Measurements from ENCODE around the gene HRH1.

The HRH1 gene

DNA sequence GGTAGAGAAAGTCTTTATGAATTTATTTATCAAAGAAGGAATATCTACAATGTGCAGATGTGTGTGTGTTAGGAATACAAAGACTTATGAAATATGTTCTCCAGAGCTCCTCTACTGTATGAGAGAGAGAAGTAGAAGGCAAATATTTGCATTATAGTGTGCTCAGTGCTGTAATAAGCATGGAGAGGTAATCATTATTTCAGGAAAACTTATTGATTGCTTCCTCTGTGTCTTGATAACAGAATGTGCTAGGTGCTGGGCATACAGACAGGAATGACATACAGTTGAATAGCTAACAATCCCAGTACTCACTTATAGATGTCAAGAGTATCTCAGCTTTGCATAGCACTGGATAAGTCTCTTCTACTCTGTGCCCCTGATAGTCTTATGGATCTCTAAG, 148.2 kb downstream of the HRH1 start:
- H3K27ac ChIP-seq = no peak overlapping the region
- H3K4me3 ChIP-seq (ENCODE audit: low read depth, low read length) = no peak overlapping the region
- H3K27me3 ChIP-seq (ENCODE audit: insufficient read depth, low read depth, severe bottlenecking) = no peaks in the 10 kb centered on the region
- DNase-seq = no peak
- TF ChIP-seq, protein P1, sequence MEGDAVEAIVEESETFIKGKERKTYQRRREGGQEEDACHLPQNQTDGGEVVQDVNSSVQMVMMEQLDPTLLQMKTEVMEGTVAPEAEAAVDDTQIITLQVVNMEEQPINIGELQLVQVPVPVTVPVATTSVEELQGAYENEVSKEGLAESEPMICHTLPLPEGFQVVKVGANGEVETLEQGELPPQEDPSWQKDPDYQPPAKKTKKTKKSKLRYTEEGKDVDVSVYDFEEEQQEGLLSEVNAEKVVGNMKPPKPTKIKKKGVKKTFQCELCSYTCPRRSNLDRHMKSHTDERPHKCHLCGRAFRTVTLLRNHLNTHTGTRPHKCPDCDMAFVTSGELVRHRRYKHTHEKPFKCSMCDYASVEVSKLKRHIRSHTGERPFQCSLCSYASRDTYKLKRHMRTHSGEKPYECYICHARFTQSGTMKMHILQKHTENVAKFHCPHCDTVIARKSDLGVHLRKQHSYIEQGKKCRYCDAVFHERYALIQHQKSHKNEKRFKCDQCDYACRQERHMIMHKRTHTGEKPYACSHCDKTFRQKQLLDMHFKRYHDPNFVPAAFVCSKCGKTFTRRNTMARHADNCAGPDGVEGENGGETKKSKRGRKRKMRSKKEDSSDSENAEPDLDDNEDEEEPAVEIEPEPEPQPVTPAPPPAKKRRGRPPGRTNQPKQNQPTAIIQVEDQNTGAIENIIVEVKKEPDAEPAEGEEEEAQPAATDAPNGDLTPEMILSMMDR (IDR thresholded peaks at IDR 0.05; ENCODE audit: low read depth, low read length) = no peak
- H3K36me3 ChIP-seq = peaks cover 36% of the 10 kb centered on the region
- H3K9me3 ChIP-seq (ENCODE audit: severe bottlenecking) = no peaks in the 10 kb centered on the region

DNA sequence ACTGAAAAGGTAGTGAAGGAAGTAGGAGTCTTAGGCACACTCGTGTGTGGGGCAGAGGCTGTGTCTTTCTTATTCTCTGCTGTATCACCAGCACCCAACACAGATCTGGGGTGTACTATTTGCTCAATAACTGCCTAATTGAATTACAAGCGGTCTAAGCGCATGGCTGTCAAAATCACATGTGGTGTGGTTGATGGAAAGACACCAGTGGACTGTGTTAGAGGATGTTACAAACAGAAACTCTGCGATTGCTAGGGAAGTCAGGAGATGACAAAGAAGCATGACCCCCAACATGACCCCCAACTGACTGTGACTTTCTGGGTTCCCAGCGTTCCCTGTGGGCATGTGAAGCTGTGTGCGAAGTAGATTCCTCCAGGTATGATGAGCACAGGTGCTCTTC, 149.9 kb downstream of the HRH1 start:
- H3K36me3 ChIP-seq = peaks cover 43% of the 10 kb centered on the region
- TF ChIP-seq, protein P1 (IDR thresholded peaks at IDR 0.05; ENCODE audit: low read depth, low read length) = no peak

DNA sequence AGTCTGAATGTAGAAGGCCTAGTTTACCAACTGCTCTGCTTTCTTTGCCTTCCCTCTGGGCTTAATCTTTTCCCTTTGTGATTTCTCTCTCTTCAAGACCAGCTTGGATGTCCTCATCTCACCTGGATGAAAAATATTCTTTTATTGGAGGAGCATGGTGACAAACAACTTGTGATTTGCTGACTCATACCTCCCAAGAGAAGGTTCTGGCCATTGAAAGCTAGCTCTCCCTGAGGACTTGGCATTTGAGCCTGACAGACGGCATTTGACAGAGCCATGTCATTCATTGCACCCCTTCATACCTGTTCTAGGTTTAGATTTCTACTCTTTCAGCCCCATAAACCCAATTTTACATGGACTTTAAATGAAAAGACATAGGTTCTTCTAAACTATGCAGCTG, 151.2 kb downstream of the HRH1 start:
- Histone ChIP-seq H3K27ac (no peak overlapping the region), H3K9me3 (ENCODE audit: severe bottlenecking) (no peaks in the 10 kb centered on the region), H3K27me3 (ENCODE audit: insufficient read depth, low read depth, severe bottlenecking) (no peaks in the 10 kb centered on the region), H3K4me3 (ENCODE audit: low read depth, low read length) (no peak overlapping the region), H3K36me3 (peaks cover 40% of the 10 kb centered on the region)
- TF ChIP-seq, protein P1 (IDR thresholded peaks at IDR 0.05; ENCODE audit: low read depth, low read length) = no peak
- DNase-seq = no peak

More for the DNA sequence above, 149.9 kb downstream of the HRH1 start:
- no peak for DNase-seq
- no peaks in the 10 kb centered on the region for H3K9me3 ChIP-seq (ENCODE audit: severe bottlenecking)
- no peak overlapping the region for H3K4me3 ChIP-seq (ENCODE audit: low read depth, low read length)
- H3K27ac ChIP-seq = no peak overlapping the region
- H3K27me3 ChIP-seq (ENCODE audit: insufficient read depth, low read depth, severe bottlenecking) = no peaks in the 10 kb centered on the region

DNA sequence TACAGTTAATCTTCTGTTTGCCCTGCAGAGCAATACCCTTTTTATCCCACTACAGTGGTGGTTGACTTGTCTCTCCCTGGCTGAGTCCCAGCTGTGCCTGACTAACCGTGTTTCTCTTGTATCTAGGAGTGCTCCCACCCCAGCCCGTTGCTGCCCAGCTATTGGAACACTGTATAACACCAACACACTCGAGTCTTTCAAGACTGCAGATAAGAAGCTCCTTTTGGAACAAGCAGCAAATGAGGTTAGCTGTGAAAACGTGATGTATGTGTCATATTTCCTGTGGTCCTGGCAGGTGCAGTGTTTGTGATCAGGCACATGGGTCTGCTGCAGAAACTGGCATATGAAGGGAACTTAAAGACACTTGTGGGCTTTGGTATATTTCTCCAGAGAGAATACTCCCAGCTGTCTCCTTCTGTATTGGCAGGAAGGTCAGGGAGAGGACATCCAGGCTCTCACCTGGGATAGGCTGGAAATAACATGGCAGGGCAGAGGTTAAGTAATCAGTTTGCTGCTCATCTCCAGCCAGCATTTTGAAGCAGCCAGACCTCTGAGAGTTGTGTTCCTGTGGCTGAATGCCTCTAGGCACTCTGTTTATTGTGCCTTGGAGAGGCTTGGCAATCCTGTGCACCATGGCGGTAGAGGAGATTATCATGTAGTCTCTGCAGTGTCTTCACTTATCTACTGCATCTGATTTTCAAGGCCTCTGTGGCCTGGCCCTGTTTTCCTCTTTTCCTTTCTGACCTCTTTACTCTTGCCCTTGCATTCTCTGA, 152.7 kb downstream of the HRH1 start:
- Histone ChIP-seq H3K36me3 (peaks cover 28% of the 10 kb centered on the region), H3K9me3 (ENCODE audit: severe bottlenecking) (no peaks in the 10 kb centered on the region), H3K27me3 (ENCODE audit: insufficient read depth, low read depth, severe bottlenecking) (no peaks in the 10 kb centered on the region), H3K27ac (no peak overlapping the region), H3K4me3 (ENCODE audit: low read depth, low read length) (no peak overlapping the region)
- DNase-seq = no peak
- TF ChIP-seq, protein P1 (IDR thresholded peaks at IDR 0.05; ENCODE audit: low read depth, low read length) = no peak

DNA sequence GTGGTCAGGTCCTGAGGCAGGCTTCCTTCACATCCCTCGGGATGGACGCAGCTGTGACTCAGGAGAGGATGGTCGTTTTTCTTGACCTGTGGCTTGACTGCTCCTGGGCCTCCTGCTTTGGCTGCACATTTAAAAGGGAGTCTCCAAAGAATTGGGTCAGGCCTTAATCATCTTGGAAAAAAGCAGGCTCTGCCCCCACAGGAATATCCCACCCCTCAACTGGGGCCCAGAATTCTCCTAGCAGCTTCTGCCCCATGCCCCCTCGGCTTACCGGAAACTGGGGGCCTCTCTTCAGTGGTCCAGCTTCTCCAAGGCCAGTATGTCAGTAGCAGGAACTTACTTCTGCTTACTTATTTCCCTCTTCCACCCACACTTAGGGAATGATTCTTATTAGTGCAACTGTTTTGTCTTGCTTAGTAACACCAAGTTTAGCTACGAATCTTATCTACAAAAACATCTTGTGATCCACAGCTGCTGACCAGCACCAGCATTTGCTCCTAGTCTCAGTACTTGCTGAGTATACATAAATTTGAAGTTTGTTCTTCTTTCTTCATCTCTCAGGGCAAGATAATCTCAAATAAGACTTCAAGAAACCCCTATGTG, 153.6 kb downstream of the HRH1 start:
- no peak overlapping the region for H3K4me3 ChIP-seq (ENCODE audit: low read depth, low read length)
- no peaks in the 10 kb centered on the region for H3K27me3 ChIP-seq (ENCODE audit: insufficient read depth, low read depth, severe bottlenecking)
- no peak overlapping the region for H3K27ac ChIP-seq
- DNase-seq = no peak
- no peaks in the 10 kb centered on the region for H3K9me3 ChIP-seq (ENCODE audit: severe bottlenecking)
- TF ChIP-seq, protein P1 (IDR thresholded peaks at IDR 0.05; ENCODE audit: low read depth, low read length) = no peak
- H3K36me3 ChIP-seq = peaks cover 28% of the 10 kb centered on the region
